ENCODE results near the gene OR56A5. TPM values are rescaled to one million over a fixed set of nuclear protein-coding genes. Genes with fewer than 3 reads are reported as not detected.

The OR56A5 gene, protein sequence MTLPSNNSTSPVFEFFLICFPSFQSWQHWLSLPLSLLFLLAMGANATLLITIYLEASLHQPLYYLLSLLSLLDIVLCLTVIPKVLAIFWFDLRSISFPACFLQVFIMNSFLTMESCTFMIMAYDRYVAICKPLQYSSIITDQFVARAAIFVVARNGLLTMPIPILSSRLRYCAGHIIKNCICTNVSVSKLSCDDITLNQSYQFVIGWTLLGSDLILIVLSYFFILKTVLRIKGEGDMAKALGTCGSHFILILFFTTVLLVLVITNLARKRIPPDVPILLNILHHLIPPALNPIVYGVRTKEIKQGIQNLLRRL
- not detected in 5 replicates for total RNA-seq (2022; extraction: Qiagen RNA extraction; ENCODE audit: low read depth)

DNA sequence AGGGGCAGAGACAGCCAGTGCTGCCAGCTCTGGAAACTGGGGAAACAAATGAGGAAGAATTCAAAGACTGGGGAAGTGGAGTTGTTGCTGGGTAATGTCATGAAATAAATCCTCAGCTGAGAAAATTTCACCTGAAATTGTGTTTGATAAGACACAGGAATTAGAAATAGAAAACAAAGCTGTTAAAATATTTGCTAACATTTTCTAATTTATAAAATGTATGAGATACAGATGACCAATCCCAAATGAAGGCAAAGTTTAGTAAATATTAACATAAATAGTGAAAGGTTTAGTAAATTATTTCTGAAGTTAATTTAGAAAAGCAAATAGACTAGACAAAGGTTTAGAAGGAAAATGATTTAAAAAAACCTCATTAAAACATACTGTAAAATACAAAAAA is at the start of gene OR56A5:
OR56A5 (minus strand) TSS at position 101 of the 400 bp plus-strand sequence; CDS start at position 101, 0 bp downstream.

DNA sequence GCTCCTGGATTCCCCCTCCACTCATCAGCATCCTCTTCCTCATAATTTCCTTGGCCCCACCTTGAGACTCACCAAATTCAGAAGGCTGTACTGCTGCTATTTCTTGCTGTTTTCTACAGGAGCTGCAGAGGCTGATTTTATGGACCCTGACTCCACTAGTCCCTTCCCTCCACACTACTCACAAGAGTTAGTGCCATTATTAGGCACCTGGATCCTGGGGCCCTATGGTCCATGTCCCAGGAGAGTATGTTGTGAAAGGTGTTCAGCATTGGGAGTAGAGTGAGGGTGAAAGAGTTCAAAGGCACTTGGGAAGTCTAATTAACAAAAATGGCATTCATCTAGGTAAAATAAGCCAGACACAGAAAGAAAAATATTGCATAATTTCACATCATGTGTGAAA is 38.6 kb upstream of the OR56A5 start, which contains the start of gene OR56A4:
OR56A4 (minus strand) TSS at position 101 of the 400 bp plus-strand sequence. CDS start 3,954 bp downstream, outside the sequence.

DNA sequence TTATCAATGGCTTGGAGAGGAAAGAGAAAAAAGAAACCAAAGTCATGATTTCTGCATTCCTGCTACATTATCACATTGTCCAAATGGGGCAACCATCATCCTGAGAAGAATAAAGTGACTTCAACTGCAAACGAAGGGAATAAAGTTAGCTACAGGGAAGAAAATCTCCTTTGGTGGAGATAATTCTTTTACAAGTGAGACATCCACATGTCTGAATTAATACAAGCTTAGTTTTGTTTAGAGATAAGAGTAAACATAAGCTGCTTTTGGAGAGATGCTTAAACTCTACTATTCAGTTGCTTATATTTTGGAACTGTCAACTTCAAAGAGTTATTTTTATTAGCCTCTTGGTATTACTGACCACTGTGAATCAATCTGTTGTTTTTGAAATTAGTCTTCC is 18.6 kb upstream of the OR56A5 start, which contains the start of gene OR52L1:
OR52L1 (minus strand) TSS at position 101 of the 400 bp plus-strand sequence; CDS start at position 46, 55 bp downstream.

DNA sequence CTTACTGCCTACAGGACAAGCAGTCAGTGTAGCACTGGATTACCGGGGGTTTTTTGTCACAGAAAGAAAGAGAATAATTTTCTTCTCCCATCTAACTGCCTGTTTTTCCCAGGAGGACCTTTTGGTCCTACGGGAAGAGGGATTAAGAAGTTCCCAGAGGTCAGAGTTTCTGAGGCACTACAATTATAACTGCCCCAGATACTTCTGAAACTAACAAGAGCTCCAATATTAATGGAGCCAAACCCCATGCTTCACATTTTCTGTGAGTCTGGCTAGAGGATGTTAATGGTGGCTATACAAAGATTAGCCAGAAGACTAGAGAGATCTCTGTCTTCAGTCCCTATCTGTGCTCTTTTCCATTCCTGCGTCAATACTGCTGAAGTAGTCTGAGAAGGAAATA is 26.3 kb downstream of the OR56A5 start, which contains the start of gene OR56A3:
OR56A3 (plus strand) TSS at position 301 of the 400 bp plus-strand sequence. CDS start 5,096 bp downstream, outside the sequence.

Other genes starting within 250 kb of the OR56A5 start
- not detected in 5 replicates for gene OR56B1, start 232.0 kb downstream of the OR56A5 start, total RNA-seq (2022; extraction: Qiagen RNA extraction; ENCODE audit: low read depth)
- not detected in 5 replicates for gene OR52N4, start 214.3 kb downstream of the OR56A5 start, total RNA-seq (2022; extraction: Qiagen RNA extraction; ENCODE audit: low read depth)
- not detected in 5 replicates for gene OR52N5, start 185.1 kb downstream of the OR56A5 start, total RNA-seq (2022; extraction: Qiagen RNA extraction; ENCODE audit: low read depth)
- not detected in 5 replicates for gene OR52N1, start 177.2 kb downstream of the OR56A5 start, total RNA-seq (2022; extraction: Qiagen RNA extraction; ENCODE audit: low read depth)
- gene OR52N2, start 159.6 kb downstream of the OR56A5 start, total RNA-seq (2022; extraction: Qiagen RNA extraction; ENCODE audit: low read depth): not detected in 5 replicates
- not detected in 5 replicates for gene OR52E6, start 126.6 kb downstream of the OR56A5 start, total RNA-seq (2022; extraction: Qiagen RNA extraction; ENCODE audit: low read depth)
- gene OR52E8, start 110.8 kb downstream of the OR56A5 start, total RNA-seq (2022; extraction: Qiagen RNA extraction; ENCODE audit: low read depth): not detected in 5 replicates
- gene OR52E4, start 87.9 kb downstream of the OR56A5 start, total RNA-seq (2022; extraction: Qiagen RNA extraction; ENCODE audit: low read depth): not detected in 5 replicates
- not detected in 5 replicates for gene OR52E5, start 75.3 kb downstream of the OR56A5 start, total RNA-seq (2022; extraction: Qiagen RNA extraction; ENCODE audit: low read depth)
- gene OR56A3, start 26.2 kb downstream of the OR56A5 start, total RNA-seq (2022; extraction: Qiagen RNA extraction; ENCODE audit: low read depth): not detected in 5 replicates
- gene OR52L1, start 18.5 kb upstream of the OR56A5 start, total RNA-seq (2022; extraction: Qiagen RNA extraction; ENCODE audit: low read depth): not detected in 5 replicates
- not detected in 5 replicates for gene OR56A4, start 38.5 kb upstream of the OR56A5 start, total RNA-seq (2022; extraction: Qiagen RNA extraction; ENCODE audit: low read depth)
- not detected in 5 replicates for gene OR56A1, start 62.3 kb upstream of the OR56A5 start, total RNA-seq (2022; extraction: Qiagen RNA extraction; ENCODE audit: low read depth)
- not detected in 5 replicates for gene OR56B4, start 139.2 kb upstream of the OR56A5 start, total RNA-seq (2022; extraction: Qiagen RNA extraction; ENCODE audit: low read depth)
- gene OR52B2, start 201.8 kb upstream of the OR56A5 start, total RNA-seq (2022; extraction: Qiagen RNA extraction; ENCODE audit: low read depth): not detected in 5 replicates
- gene OR52W1, start 230.7 kb upstream of the OR56A5 start, total RNA-seq (2022; extraction: Qiagen RNA extraction; ENCODE audit: low read depth): not detected in 5 replicates
- gene C11orf42, start 237.1 kb upstream of the OR56A5 start, total RNA-seq (2022; extraction: Qiagen RNA extraction; ENCODE audit: low read depth): not detected in 5 replicates

All from A549 treated with CpdA at 1 μM for 4 hours (cell line).